MCF 10A (cell line): ENCODE data around the gene RAD51. TPM values are rescaled to one million over a fixed set of nuclear protein-coding genes. Genes with fewer than 3 reads are reported as not detected.

Source experiments
- BruUV-seq: library from RNA; stranded (reverse); fragments of 400-500 nt; replicated peaks from 2 replicates; lab custom pipeline; 2021; lab: Mats Ljungman, UMichigan
- CTCF ChIA-PET: fragments of 300-600 bp; sonication (Branson Sonifier 250); formaldehyde crosslinking; extraction: SDS; loops from one replicate; lab custom pipeline; 2021; ENCODE audit warnings: antibody characterized with exemption, inconsistent platforms; lab: Yijun Ruan, JAX
- POLR2A ChIA-PET: fragments of 300-600, 350-650 bp; sonication (Branson Sonifier 250); formaldehyde crosslinking; extraction: SDS; loops from one replicate; lab custom pipeline; 2020; ENCODE audit warnings: antibody characterized with exemption, inconsistent platforms; lab: Yijun Ruan, JAX
- DNase-seq: peaks from one replicate; pipeline ENCODE4 v3.0.0-alpha.2; 2018; ENCODE audit not compliant: unreplicated experiment
- H3K27ac Mint-ChIP-seq: one replicate; pipeline ENCODE4 v1.8.0; 2022; ENCODE audit warnings: mild to moderate bottlenecking, low read depth, mixed read lengths; ENCODE audit not compliant: unreplicated experiment
- H3K27me3 Mint-ChIP-seq: one replicate; pipeline ENCODE4 v1.8.0; 2022; ENCODE audit warnings: mixed read lengths; ENCODE audit not compliant: insufficient read depth, unreplicated experiment
- H3K36me3 Mint-ChIP-seq: one replicate; pipeline ENCODE4 v1.8.0; 2022; ENCODE audit warnings: mild to moderate bottlenecking, moderate library complexity, mixed read lengths; ENCODE audit not compliant: insufficient read depth, unreplicated experiment
- H3K4me1 Mint-ChIP-seq: one replicate; pipeline ENCODE4 v1.8.0; 2022; ENCODE audit warnings: mixed read lengths; ENCODE audit not compliant: insufficient read depth, unreplicated experiment
- H3K4me3 Mint-ChIP-seq: one replicate; pipeline ENCODE4 v1.8.0; 2022; ENCODE audit warnings: mild to moderate bottlenecking, moderate library complexity, mixed read lengths; ENCODE audit not compliant: unreplicated experiment
- H3K9me3 Mint-ChIP-seq: one replicate; pipeline ENCODE4 v1.8.0; 2022; ENCODE audit warnings: mixed read lengths; ENCODE audit not compliant: unreplicated experiment
- intact Hi-C: fragments of 100-400 bp; cut with micrococcal nuclease; formaldehyde crosslinking; loops from 2 replicates; pipeline ENCODE4 v1.14.1; 2022
- total RNA-seq: library from RNA; stranded (reverse); gene quantifications from 2 replicates; pipeline ENCODE4 v1.2.3, GENCODE V29; 2022
- TF ChIP-seq, protein P1 (sequence below): fragments of 200-600 bp; IDR thresholded peaks from one replicate; pipeline ENCODE4 v1.8.0; 2022; ENCODE audit warnings: antibody characterized with exemption, mild to moderate bottlenecking; ENCODE audit not compliant: unreplicated experiment

RAD51 gene
- total RNA-seq, 1 experiment from 2014 or later = 7.1 TPM

DNA sequence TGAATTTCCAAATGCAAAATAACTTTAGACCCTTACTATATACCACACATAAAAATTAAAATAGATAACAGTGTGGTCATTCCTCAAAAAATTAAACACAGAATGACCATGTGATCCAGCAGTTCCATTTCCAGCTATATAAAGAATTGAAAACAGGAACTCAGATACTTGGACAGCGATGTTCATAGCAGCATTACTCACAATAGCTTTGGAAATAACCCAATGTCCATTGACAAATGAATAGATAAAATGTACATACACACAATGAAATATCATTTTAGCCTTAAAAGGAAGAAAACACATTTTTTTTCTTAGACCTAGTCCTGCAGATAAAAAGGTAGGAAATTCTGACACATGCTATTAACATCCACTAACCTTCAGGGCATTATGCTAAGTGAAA lies 26.7 kb downstream of the RAD51 start:
- peaks cover 7% of the 10 kb centered on the region for H3K36me3 Mint-ChIP-seq
- H3K4me3 Mint-ChIP-seq = no peak overlapping the region
- intact Hi-C loops = no loop called here
- no peaks in the 10 kb centered on the region for H3K4me1 Mint-ChIP-seq
- H3K9me3 Mint-ChIP-seq = no peaks in the 10 kb centered on the region
- no peak overlapping the region for H3K27ac Mint-ChIP-seq
- H3K27me3 Mint-ChIP-seq = no peaks in the 10 kb centered on the region
- TF ChIP-seq, protein P1, sequence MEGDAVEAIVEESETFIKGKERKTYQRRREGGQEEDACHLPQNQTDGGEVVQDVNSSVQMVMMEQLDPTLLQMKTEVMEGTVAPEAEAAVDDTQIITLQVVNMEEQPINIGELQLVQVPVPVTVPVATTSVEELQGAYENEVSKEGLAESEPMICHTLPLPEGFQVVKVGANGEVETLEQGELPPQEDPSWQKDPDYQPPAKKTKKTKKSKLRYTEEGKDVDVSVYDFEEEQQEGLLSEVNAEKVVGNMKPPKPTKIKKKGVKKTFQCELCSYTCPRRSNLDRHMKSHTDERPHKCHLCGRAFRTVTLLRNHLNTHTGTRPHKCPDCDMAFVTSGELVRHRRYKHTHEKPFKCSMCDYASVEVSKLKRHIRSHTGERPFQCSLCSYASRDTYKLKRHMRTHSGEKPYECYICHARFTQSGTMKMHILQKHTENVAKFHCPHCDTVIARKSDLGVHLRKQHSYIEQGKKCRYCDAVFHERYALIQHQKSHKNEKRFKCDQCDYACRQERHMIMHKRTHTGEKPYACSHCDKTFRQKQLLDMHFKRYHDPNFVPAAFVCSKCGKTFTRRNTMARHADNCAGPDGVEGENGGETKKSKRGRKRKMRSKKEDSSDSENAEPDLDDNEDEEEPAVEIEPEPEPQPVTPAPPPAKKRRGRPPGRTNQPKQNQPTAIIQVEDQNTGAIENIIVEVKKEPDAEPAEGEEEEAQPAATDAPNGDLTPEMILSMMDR = no peak
- ChIA-PET POLR2A (no interaction called here), CTCF (interaction anchor here (1.2 kb wide), 1 partner anchor 10 kb away, joined by 4 read pairs; no protein-coding TSS in a partner anchor)
- no peak for DNase-seq
- BruUV-seq = no TSS peak

DNA sequence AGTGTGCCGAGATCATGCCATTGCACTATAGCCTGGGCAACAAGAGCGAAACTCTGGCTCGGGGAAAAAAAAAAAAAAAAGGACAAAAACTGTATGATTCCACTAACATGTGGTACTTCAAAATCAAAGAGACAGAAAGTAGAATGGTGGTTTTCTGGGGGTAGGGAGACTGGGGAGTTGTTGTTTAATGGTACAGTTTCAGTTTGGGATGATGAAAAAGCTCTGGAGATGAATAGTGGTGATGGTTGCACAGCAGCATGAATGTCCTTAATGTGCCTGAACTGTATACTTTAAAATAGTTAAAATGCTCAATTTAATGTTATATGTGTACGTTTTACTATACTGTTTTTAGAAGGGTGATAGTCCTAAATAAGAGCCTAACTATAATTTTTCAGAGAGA lies 27.4 kb downstream of the RAD51 start:
- Mint-ChIP-seq H3K4me3 (no peak overlapping the region), H3K9me3 (no peaks in the 10 kb centered on the region), H3K27me3 (no peaks in the 10 kb centered on the region), H3K4me1 (no peaks in the 10 kb centered on the region), H3K27ac (no peak overlapping the region), H3K36me3 (peaks cover 7% of the 10 kb centered on the region)
- CTCF ChIA-PET = interaction anchor here (0.7 to 1.2 kb wide), 2 partner anchors 10 to 605 kb away, joined by 4 to 6 read pairs; no protein-coding TSS in a partner anchor
- no peak for DNase-seq
- intact Hi-C loops = no loop called here
- POLR2A ChIA-PET = interaction anchor here (1.6 kb wide), 1 partner anchor 27 kb away, joined by 5 read pairs; the partner anchor contains the start of gene RAD51
- BruUV-seq = no TSS peak
- TF ChIP-seq, protein P1 = no peak

- no peaks in the 10 kb centered on the region for H3K27me3 Mint-ChIP-seq
- H3K4me3 Mint-ChIP-seq = no peak overlapping the region
- ChIA-PET POLR2A (interaction anchor here (0.7 to 1.6 kb wide), 2 partner anchors 28 to 60 kb away, joined by 3 to 5 read pairs; partner anchors contain the start of gene RAD51), CTCF (interaction anchor here (0.7 to 1.6 kb wide), 4 partner anchors 11 to 606 kb away, joined by 3 to 6 read pairs (median 4); no protein-coding TSS in a partner anchor)
- peaks cover 7% of the 10 kb centered on the region for H3K36me3 Mint-ChIP-seq
- H3K9me3 Mint-ChIP-seq = no peaks in the 10 kb centered on the region
- no TSS peak for BruUV-seq
- intact Hi-C loops = no loop called here
- no peak for DNase-seq
- TF ChIP-seq, protein P1 = no peak
- H3K27ac Mint-ChIP-seq = peak overlapping the region; percentile 51
- H3K4me1 Mint-ChIP-seq = no peaks in the 10 kb centered on the region
These were observed 28.0 kb downstream of the RAD51 start for GRCh38 chr15:40722934-40723333.

GRCh38 chr15:40723919-40724318 lies 28.9 kb downstream of the RAD51 start:
- Mint-ChIP-seq H3K4me1 (no peaks in the 10 kb centered on the region), H3K4me3 (no peak overlapping the region), H3K36me3 (peaks cover 7% of the 10 kb centered on the region), H3K27me3 (no peaks in the 10 kb centered on the region), H3K27ac (peak overlapping the region; percentile 51), H3K9me3 (no peaks in the 10 kb centered on the region)
- ChIA-PET CTCF (interaction anchor here (0.8 to 1.6 kb wide), 4 partner anchors 23 to 462 kb away, joined by 3 to 6 read pairs (median 4); no protein-coding TSS in a partner anchor), POLR2A (interaction anchor here (0.6 to 1.6 kb wide), 2 partner anchors 9 to 29 kb away, joined by 3 to 5 read pairs; partner anchors contain the start of gene RAD51)
- TF ChIP-seq, protein P1 = no peak
- intact Hi-C loops = no loop called here
- DNase-seq = no peak
- no TSS peak for BruUV-seq
